Uterus (tissue), 4 donors: ENCODE data around the gene UST. TPM values are rescaled to one million over a fixed set of nuclear protein-coding genes. Genes with fewer than 3 reads are reported as not detected.

Experiments
- DNase-seq, 2 donors: peaks; one replicate each; pipeline ENCODE4 v3.0.0-alpha.2; 2019 to 2020
- H3K27ac ChIP-seq, 2 donors: fragments of 200-600 bp; sonication (generic); 1 replicate in 1 of 2; 2 replicates in 1 of 2; pipeline ENCODE4 v1.5.1; 2016 to 2018
- H3K27me3 ChIP-seq, 2 donors: fragments of 200-600 bp; sonication (generic); one replicate each; pipeline ENCODE4 v1.5.1; 2018 to 2019; ENCODE audit warnings: control low read depth in 1 of 2
- H3K36me3 ChIP-seq, 2 donors: fragments of 200-600 bp; sonication (generic); one replicate each; pipeline ENCODE4 v1.5.1; 2019; ENCODE audit warnings: control low read depth in 1 of 2
- H3K4me1 ChIP-seq, 2 donors: fragments of 200-600 bp; sonication (generic); one replicate each; pipeline ENCODE4 v1.5.1; 2018 to 2019; ENCODE audit warnings: control low read depth in 1 of 2
- H3K4me3 ChIP-seq, 2 donors: fragments of 200-600 bp; sonication (generic); 1 replicate in 1 of 2; 2 replicates in 1 of 2; pipeline ENCODE4 v1.5.1; 2018 to 2019; ENCODE audit warnings: mild to moderate bottlenecking in 1 of 2
- H3K9me3 ChIP-seq, 2 donors: fragments of 200-600 bp; sonication (generic); one replicate each; pipeline ENCODE4 v1.5.1; 2019; ENCODE audit warnings: control low read depth in 1 of 2
- CTCF ChIP-seq, 4 experiments: fragments of 200-600 bp in 2 of 4; fragments of 450-650 bp in 2 of 4; sonication (generic) in 2 of 4; IDR thresholded peaks; one replicate each; pipeline ENCODE4 v1.5.1; 2016 to 2019; ENCODE audit warnings: antibody characterized with exemption in 4 of 4, mild to moderate bottlenecking in 2 of 4, moderate library complexity in 1 of 4
- POLR2A ChIP-seq, 2 donors: fragments of 450-650 bp; IDR thresholded peaks; one replicate each; pipeline ENCODE4 v1.6.1; 2016; ENCODE audit warnings: antibody characterized with exemption in 2 of 2, mild to moderate bottlenecking in 1 of 2, moderate library complexity in 1 of 2
- intact Hi-C: fragments of 100-400 bp; cut with DNase I; formaldehyde crosslinking; loops from one replicate; pipeline ENCODE4 v1.15.1; 2023; ENCODE audit warnings: low total_unique reads
- total RNA-seq, 4 donors: library from RNA; depleted of rRNA in 3 of 4; stranded (reverse); fragments of >200 nt in 3 of 4; gene quantifications; one replicate each; pipeline versions ENCODE4 v1.1.0 to v1.2.4, GENCODE V29; 2014 to 2023
- donor health status: DM: yes; HTN: yes; CAD: no.

UST gene
- total RNA-seq, 4 donors from 2014 or later: 6.1 to 23.2 (median 17.2) TPM

GRCh38 chr6:148945301-148946021 lies 198.6 kb downstream of the UST start:
- no peaks in the 10 kb centered on the region for H3K27me3 ChIP-seq
- H3K36me3 ChIP-seq: no peaks in the 10 kb centered on the region
- no peak for DNase-seq
- intact Hi-C loops: loop anchor here (5.0 to 10.0 kb wide), 2 partner anchors 198 to 371 kb away; partner anchors contain the start of gene UST
- peaks cover 0 to 3% of the 10 kb centered on the region in 2 donors for H3K4me1 ChIP-seq
- H3K4me3 ChIP-seq: no peak overlapping the region
- TF ChIP-seq POLR2A (IDR thresholded peaks at IDR 0.05): no peak
- no peak for TF ChIP-seq CTCF (IDR thresholded peaks at IDR 0.05)
- H3K9me3 ChIP-seq: no peaks in the 10 kb centered on the region
- H3K27ac ChIP-seq: peak overlapping the region in 1 of 2 donors; percentile 11

GRCh38 chr6:148947621-148948444 lies 201.0 kb downstream of the UST start:
- Histone ChIP-seq H3K27ac (no peak overlapping the region), H3K27me3 (no peaks in the 10 kb centered on the region), H3K36me3 (no peaks in the 10 kb centered on the region), H3K4me1 (peaks cover 0 to 3% of the 10 kb centered on the region in 2 donors), H3K9me3 (no peaks in the 10 kb centered on the region), H3K4me3 (no peak overlapping the region)
- intact Hi-C loops: loop anchor here (5.0 to 10.0 kb wide), 2 partner anchors 201 to 373 kb away; partner anchors contain the start of gene UST
- peak; percentile 84 to 88 for DNase-seq
- no peak for TF ChIP-seq POLR2A (IDR thresholded peaks at IDR 0.05)
- TF ChIP-seq CTCF (IDR thresholded peaks at IDR 0.05): peak; percentile 78 to 89 (median 88)

GRCh38 chr6:148951662-148952061 lies 204.8 kb downstream of the UST start:
- no peaks in the 10 kb centered on the region for H3K4me1 ChIP-seq
- H3K27ac ChIP-seq: no peak overlapping the region
- intact Hi-C loops: no loop called here
- no peaks in the 10 kb centered on the region for H3K27me3 ChIP-seq
- H3K36me3 ChIP-seq: no peaks in the 10 kb centered on the region
- TF ChIP-seq POLR2A (IDR thresholded peaks at IDR 0.05) (no peak), CTCF (IDR thresholded peaks at IDR 0.05) (no peak)
- H3K4me3 ChIP-seq: no peak overlapping the region
- H3K9me3 ChIP-seq: no peaks in the 10 kb centered on the region
- DNase-seq: no peak

- Histone ChIP-seq H3K27me3 (no peaks in the 10 kb centered on the region), H3K4me3 (no peak overlapping the region), H3K9me3 (no peaks in the 10 kb centered on the region), H3K36me3 (no peaks in the 10 kb centered on the region), H3K4me1 (no peaks in the 10 kb centered on the region), H3K27ac (peak overlapping the region in 1 of 2 donors; percentile 24)
- no peak for TF ChIP-seq POLR2A (IDR thresholded peaks at IDR 0.05)
- no peak for TF ChIP-seq CTCF (IDR thresholded peaks at IDR 0.05)
- intact Hi-C loops: no loop called here
- DNase-seq: no peak
Observed at GRCh38 chr6:148952147-148953035, 205.6 kb downstream of the UST start.
